WTC11 (cell line): ENCODE results near the gene SPART. TPM values are rescaled to one million over a fixed set of nuclear protein-coding genes. Genes with fewer than 3 reads are reported as not detected.

Experiments
- ATAC-seq: fragments of 200-7000 bp; cut with Tn5 transposase; 2 replicates; pipeline ENCODE4 v1.10.0; 2021; ENCODE audit warnings: mild to moderate bottlenecking, moderate library complexity
- CTCF ChIA-PET: fragments of 300-600 bp; sonication (Branson Sonifier 250); formaldehyde crosslinking; loops from one replicate; lab custom pipeline; 2021; ENCODE audit warnings: antibody characterized with exemption; lab: Charles Lee
- POLR2A ChIA-PET: fragments of 350-600 bp; sonication (Branson Sonifier 250); formaldehyde crosslinking; loops from one replicate; lab custom pipeline; 2021; ENCODE audit warnings: antibody characterized with exemption; lab: Charles Lee
- DNase-seq: peaks from one replicate; pipeline ENCODE4 v3.0.0; 2021; ENCODE audit warnings: low spot score
- H3K27ac Mint-ChIP-seq: 2 replicates; pipeline ENCODE4 v1.8.0; 2021; ENCODE audit warnings: mixed read lengths
- H3K27me3 Mint-ChIP-seq: 2 replicates; pipeline ENCODE4 v1.8.0; 2021; ENCODE audit warnings: low read depth, mild to moderate bottlenecking, moderate library complexity, mixed read lengths
- H3K36me3 Mint-ChIP-seq: 2 replicates; pipeline ENCODE4 v1.8.0; 2021; ENCODE audit warnings: mixed read lengths
- H3K4me1 Mint-ChIP-seq: 2 replicates; pipeline ENCODE4 v1.8.0; 2022; ENCODE audit warnings: mixed read lengths
- H3K4me3 Mint-ChIP-seq: 2 replicates; pipeline ENCODE4 v1.8.0; 2021; ENCODE audit warnings: mild to moderate bottlenecking, moderate library complexity, mixed read lengths
- H3K9me3 Mint-ChIP-seq: 2 replicates; pipeline ENCODE4 v1.8.0; 2021; ENCODE audit warnings: mixed read lengths
- ATF1 ChIP-seq: sonication (generic); formaldehyde crosslinking; IDR thresholded peaks from 2 replicates; pipeline ENCODE4 v1.8.1; 2023; ENCODE audit warnings: mild to moderate bottlenecking, moderate library complexity, missing genetic modification reagents
- ELF4 ChIP-seq: sonication (generic); formaldehyde crosslinking; IDR thresholded peaks from 2 replicates; pipeline ENCODE4 v1.8.1; 2022; ENCODE audit warnings: low read depth, mild to moderate bottlenecking, moderate library complexity, missing genetic modification reagents
- FOXP4 ChIP-seq: sonication (generic); formaldehyde crosslinking; IDR thresholded peaks from 2 replicates; pipeline ENCODE4 v1.8.0; 2022; ENCODE audit warnings: mild to moderate bottlenecking, missing genetic modification reagents
- MYBL2 ChIP-seq: sonication (generic); formaldehyde crosslinking; IDR thresholded peaks from 2 replicates; pipeline ENCODE4 v1.8.1; 2023; ENCODE audit warnings: mild to moderate bottlenecking, moderate library complexity, missing genetic modification reagents
- NR1H2 ChIP-seq: sonication (generic); formaldehyde crosslinking; IDR thresholded peaks from 2 replicates; pipeline ENCODE4 v1.9.0; 2021; ENCODE audit warnings: mild to moderate bottlenecking, moderate library complexity, missing genetic modification reagents
- SMAD3 ChIP-seq: sonication (generic); formaldehyde crosslinking; IDR thresholded peaks from 2 replicates; pipeline ENCODE4 v1.8.0; 2022; ENCODE audit warnings: missing genetic modification reagents, mild to moderate bottlenecking, borderline replicate concordance
- TEAD4 ChIP-seq: sonication (generic); formaldehyde crosslinking; IDR thresholded peaks from 2 replicates; pipeline ENCODE4 v1.8.0; 2022; ENCODE audit warnings: mild to moderate bottlenecking, missing genetic modification reagents
- ZBTB43 ChIP-seq: sonication (generic); formaldehyde crosslinking; IDR thresholded peaks from 2 replicates; pipeline ENCODE4 v1.8.1; 2023; ENCODE audit warnings: mild to moderate bottlenecking, missing genetic modification reagents
- ZNF219 ChIP-seq: sonication (generic); formaldehyde crosslinking; IDR thresholded peaks from 2 replicates; pipeline ENCODE4 v1.8.0; 2023; ENCODE audit warnings: missing genetic modification reagents, mild to moderate bottlenecking, borderline replicate concordance
- total RNA-seq: library from RNA; stranded (reverse); gene quantifications from 3 replicates; pipeline ENCODE4 v1.2.3, GENCODE V29; 2021
- TF ChIP-seq, protein P1 (sequence below): sonication (generic); formaldehyde crosslinking; IDR thresholded peaks from 2 replicates; pipeline ENCODE4 v1.8.1; 2022; ENCODE audit warnings: mild to moderate bottlenecking, missing genetic modification reagents, moderate library complexity, borderline replicate concordance
- TF ChIP-seq, protein P2 (sequence below): sonication (generic); formaldehyde crosslinking; IDR thresholded peaks from 2 replicates; pipeline ENCODE4 v1.8.1; 2022; ENCODE audit warnings: missing genetic modification reagents, borderline replicate concordance
- TF ChIP-seq, protein P3 (sequence below): sonication (generic); formaldehyde crosslinking; IDR thresholded peaks from 2 replicates; pipeline ENCODE4 v1.8.1; 2022; ENCODE audit warnings: mild to moderate bottlenecking, moderate library complexity, missing genetic modification reagents
- TF ChIP-seq, protein P4 (sequence below): sonication (generic); formaldehyde crosslinking; IDR thresholded peaks from 2 replicates; pipeline ENCODE4 v1.8.0; 2022; ENCODE audit warnings: missing genetic modification reagents

The SPART gene
- total RNA-seq, 1 experiment from 2014 or later, result 95.7 TPM

DNA sequence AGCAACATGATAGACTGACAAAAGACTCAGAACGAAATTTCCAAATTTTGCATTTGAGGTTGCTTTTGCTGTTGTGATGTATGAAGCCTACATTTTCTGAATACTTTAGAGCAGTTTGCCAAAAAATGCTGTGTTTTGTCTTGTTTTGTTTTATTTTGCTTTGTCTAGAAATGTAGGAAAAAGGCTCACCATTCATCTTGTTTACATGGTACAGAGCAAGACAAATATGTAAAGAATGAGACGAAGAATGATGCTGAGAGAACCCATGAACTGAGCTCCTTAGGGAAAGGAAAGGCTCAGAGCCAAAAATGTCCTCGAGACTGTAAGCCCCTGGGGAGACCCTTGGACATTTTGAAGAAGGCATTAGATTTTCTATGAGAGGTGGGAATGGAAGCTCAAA, 6.8 kb upstream of the SPART start:
- ChIA-PET CTCF (interaction anchor here (0.6 kb wide), 1 partner anchor 507 kb away, joined by 3 read pairs; no protein-coding TSS in a partner anchor), POLR2A (no interaction called here)
- no peak overlapping the region for H3K4me3 Mint-ChIP-seq
- ATAC-seq (no peak), DNase-seq (no peak)
- TF ChIP-seq, protein P1, sequence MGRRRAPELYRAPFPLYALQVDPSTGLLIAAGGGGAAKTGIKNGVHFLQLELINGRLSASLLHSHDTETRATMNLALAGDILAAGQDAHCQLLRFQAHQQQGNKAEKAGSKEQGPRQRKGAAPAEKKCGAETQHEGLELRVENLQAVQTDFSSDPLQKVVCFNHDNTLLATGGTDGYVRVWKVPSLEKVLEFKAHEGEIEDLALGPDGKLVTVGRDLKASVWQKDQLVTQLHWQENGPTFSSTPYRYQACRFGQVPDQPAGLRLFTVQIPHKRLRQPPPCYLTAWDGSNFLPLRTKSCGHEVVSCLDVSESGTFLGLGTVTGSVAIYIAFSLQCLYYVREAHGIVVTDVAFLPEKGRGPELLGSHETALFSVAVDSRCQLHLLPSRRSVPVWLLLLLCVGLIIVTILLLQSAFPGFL (CRISPR knock-in tag), result no peak
- peaks cover 16% of the 10 kb centered on the region for H3K9me3 Mint-ChIP-seq
- H3K27ac Mint-ChIP-seq, result no peak overlapping the region
- H3K4me1 Mint-ChIP-seq, result peaks cover 6% of the 10 kb centered on the region
- peaks cover 11% of the 10 kb centered on the region for H3K36me3 Mint-ChIP-seq
- H3K27me3 Mint-ChIP-seq, result peaks cover 27% of the 10 kb centered on the region

GRCh38 chr13:36352350-36352749, 6.2 kb upstream of the SPART start:
- POLR2A ChIA-PET, result no interaction called here
- Mint-ChIP-seq H3K4me1 (peaks cover 6% of the 10 kb centered on the region), H3K4me3 (no peak overlapping the region), H3K27ac (no peak overlapping the region), H3K36me3 (peaks cover 11% of the 10 kb centered on the region), H3K9me3 (peaks cover 16% of the 10 kb centered on the region), H3K27me3 (peaks cover 24% of the 10 kb centered on the region)
- no peak for DNase-seq
- ATAC-seq, result no peak
- CTCF ChIA-PET, result no interaction called here
- no peak for TF ChIP-seq ZBTB43 (CRISPR knock-in tag)
- TF ChIP-seq ZNF219 (CRISPR knock-in tag), result no peak
- TF ChIP-seq, all 79 proteins: peak for 0

DNA sequence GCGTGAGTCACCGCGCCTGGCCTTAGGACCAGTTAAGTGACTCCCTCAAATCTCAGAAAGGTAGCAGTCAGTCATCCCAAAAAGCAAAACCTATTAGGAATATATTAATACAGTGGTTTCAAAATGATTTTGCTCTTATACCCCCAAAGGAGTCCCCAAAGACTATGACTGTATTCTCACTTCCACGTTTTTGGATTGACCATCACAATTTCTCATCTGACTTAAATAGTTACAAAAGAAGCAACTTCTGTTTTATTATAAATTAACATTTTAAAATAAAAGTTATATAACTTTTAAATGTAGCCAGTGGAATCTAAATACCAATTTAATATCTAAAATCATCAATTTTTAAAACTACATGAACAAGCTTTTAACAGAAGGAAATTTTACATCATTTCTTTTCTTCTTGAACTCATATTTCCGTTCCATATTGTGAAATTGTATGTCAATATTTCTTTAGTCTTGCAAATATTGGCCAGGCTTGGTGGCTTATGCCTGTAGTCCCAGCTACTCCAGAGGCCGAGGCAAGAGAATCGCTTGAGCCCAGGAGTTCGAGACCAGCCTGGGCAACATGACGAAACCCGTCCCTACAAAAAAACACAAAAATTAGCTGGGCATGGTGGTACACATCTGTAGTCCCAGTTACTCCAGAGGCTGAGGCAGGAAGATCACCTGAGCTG, 1.5 kb upstream of the SPART start:
- TF ChIP-seq ELF4 (CRISPR knock-in tag), result no peak
- TF ChIP-seq, protein P2, sequence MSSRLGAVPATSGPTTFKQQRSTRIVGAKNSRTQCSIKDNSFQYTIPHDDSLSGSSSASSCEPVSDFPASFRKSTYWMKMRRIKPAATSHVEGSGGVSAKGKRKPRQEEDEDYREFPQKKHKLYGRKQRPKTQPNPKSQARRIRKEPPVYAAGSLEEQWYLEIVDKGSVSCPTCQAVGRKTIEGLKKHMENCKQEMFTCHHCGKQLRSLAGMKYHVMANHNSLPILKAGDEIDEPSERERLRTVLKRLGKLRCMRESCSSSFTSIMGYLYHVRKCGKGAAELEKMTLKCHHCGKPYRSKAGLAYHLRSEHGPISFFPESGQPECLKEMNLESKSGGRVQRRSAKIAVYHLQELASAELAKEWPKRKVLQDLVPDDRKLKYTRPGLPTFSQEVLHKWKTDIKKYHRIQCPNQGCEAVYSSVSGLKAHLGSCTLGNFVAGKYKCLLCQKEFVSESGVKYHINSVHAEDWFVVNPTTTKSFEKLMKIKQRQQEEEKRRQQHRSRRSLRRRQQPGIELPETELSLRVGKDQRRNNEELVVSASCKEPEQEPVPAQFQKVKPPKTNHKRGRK (CRISPR knock-in tag), result no peak
- no peak for TF ChIP-seq FOXP4 (CRISPR knock-in tag)
- TF ChIP-seq NR1H2 (CRISPR knock-in tag), result no peak
- TF ChIP-seq, protein P1 (CRISPR knock-in tag), result no peak
- TF ChIP-seq, protein P3, sequence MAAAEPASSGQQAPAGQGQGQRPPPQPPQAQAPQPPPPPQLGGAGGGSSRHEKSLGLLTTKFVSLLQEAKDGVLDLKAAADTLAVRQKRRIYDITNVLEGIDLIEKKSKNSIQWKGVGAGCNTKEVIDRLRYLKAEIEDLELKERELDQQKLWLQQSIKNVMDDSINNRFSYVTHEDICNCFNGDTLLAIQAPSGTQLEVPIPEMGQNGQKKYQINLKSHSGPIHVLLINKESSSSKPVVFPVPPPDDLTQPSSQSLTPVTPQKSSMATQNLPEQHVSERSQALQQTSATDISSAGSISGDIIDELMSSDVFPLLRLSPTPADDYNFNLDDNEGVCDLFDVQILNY (CRISPR knock-in tag), result no peak
- no peak for TF ChIP-seq ATF1 (CRISPR knock-in tag)
- TF ChIP-seq, protein P4, sequence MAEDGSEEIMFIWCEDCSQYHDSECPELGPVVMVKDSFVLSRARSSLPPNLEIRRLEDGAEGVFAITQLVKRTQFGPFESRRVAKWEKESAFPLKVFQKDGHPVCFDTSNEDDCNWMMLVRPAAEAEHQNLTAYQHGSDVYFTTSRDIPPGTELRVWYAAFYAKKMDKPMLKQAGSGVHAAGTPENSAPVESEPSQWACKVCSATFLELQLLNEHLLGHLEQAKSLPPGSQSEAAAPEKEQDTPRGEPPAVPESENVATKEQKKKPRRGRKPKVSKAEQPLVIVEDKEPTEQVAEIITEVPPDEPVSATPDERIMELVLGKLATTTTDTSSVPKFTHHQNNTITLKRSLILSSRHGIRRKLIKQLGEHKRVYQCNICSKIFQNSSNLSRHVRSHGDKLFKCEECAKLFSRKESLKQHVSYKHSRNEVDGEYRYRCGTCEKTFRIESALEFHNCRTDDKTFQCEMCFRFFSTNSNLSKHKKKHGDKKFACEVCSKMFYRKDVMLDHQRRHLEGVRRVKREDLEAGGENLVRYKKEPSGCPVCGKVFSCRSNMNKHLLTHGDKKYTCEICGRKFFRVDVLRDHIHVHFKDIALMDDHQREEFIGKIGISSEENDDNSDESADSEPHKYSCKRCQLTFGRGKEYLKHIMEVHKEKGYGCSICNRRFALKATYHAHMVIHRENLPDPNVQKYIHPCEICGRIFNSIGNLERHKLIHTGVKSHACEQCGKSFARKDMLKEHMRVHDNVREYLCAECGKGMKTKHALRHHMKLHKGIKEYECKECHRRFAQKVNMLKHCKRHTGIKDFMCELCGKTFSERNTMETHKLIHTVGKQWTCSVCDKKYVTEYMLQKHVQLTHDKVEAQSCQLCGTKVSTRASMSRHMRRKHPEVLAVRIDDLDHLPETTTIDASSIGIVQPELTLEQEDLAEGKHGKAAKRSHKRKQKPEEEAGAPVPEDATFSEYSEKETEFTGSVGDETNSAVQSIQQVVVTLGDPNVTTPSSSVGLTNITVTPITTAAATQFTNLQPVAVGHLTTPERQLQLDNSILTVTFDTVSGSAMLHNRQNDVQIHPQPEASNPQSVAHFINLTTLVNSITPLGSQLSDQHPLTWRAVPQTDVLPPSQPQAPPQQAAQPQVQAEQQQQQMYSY, result no peak
- TF ChIP-seq SMAD3 (CRISPR knock-in tag), result no peak
- TF ChIP-seq MYBL2 (CRISPR knock-in tag), result no peak
- TF ChIP-seq TEAD4 (CRISPR knock-in tag), result no peak
- no peak for DNase-seq
- H3K27me3 Mint-ChIP-seq, result no peaks in the 10 kb centered on the region; the same call in 1 of the 2 replicates
- 0 out of 2 replicates have a peak, but pooled peaks cover 4% of the 10 kb centered on the region for H3K9me3 Mint-ChIP-seq
- no peak for ATAC-seq
- H3K36me3 Mint-ChIP-seq, result no peaks in the 10 kb centered on the region
- ChIA-PET POLR2A (no interaction called here), CTCF (interaction anchor here (0.6 to 2.6 kb wide), 12 partner anchors 11 to 388 kb away, joined by 3 to 13 read pairs (median 4); partner anchors contain the start of genes CCDC169 and CCNA1)
- H3K4me1 Mint-ChIP-seq, result peaks cover 25% of the 10 kb centered on the region
- H3K4me3 Mint-ChIP-seq, result no peak overlapping the region
- H3K27ac Mint-ChIP-seq, result no peak overlapping the region
